Activated CD4-positive, alpha-beta T cell treated with anti-CD3 and anti-CD28 coated beads, Interleukin-10, Interleukin-2, amounts not matched to agents 100 ng/mL and 50 ng/mL, durations not matched to agents 16 hours and 8 hours (primary cell): ENCODE data around the gene EXOC2.

ENCODE experiments used
- DNase-seq: peaks from one replicate; pipeline ENCODE4 v3.0.0-alpha.2; 2020

The EXOC2 gene

DNA sequence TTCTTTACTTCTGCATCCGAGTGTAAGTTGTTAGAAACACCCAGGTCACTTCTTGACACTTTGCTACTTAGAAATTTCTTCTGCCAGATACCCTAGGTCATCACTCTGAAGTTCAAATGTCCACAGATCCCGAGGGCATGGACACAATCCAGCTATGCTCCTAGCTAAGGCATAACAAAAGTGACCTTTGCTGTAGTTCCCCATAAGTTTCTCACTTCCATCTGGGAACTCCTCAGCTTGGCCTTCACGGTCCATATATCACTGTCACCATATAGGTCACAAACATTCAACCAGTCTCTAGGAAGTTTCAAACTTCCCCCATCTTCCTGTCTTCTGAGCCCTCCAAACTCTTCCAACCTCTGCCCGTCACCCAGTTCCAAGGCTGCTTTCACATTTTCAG is 236.1 kb downstream of the EXOC2 start:
- DNase-seq: no peak

DNA sequence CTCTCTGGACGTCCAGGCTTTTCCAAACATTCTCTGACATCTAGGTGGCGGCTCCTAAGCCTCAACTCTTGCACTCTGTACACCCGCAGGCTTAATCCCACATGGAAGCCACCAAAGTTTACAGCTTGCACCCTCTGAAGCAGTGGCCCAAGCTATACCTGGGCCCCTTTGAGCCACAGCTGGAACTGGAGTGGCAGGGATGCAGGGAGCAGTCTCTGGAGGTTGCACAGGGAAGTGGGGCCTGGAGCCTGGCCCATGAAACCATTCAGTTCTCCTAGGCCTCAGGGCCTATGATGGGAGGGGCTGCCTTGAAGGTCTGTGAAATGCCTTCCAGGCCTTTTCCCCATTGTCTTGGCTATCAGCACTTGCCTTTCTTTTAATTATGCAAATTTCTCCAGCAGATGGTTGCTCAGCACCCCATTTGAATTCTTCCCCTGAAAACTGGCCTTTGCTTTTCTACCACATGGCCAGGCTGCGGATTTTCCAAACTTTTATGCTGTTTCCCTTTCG is 236.5 kb downstream of the EXOC2 start:
- DNase-seq: no peak

DNA sequence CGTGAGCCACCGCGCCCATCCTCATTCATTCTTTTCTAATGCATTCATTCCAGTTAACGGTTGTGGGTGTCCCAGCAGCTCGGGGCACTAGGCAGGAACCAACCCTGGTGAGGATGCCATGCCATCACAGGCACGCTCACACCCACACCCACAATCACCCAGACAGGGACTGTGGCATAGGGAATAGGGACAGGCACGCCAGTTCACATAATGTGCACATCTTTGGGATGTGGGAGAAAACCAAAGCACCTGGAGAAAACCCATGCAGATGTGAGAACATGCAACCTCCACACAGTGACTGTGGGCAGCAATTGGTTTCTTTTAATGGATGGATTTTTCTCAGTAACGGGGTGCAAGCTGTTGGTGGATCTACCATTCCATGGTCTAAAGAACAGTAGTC is 237.1 kb downstream of the EXOC2 start:
- no peak for DNase-seq

DNA sequence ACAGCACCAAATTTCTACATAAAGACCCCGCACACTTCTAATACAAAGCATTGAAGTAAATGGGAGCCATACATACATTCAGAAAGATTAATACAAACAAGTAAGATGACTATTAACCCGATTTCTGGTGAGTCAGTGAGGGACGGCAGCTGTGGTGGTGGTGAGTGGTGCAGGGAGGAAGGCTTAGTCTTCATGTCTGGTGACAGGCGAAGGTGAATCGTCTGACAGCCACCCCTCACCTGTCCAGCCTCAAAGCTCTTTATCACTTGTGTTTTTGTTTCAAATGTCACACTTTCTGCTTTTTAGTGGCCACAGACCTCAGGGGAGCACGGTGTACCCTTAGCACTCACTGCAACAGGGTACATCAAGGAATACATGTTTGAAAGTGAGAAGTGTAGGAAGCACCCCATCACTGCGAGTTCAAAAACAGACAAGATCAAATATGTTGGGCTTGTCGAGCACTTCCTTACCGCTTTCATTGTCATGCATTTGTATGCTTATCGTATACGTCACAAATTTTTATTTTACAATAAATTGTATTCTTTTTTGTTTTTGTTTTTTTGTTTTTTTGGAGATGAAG is 237.8 kb downstream of the EXOC2 start:
- peak; percentile 30 for DNase-seq

DNA sequence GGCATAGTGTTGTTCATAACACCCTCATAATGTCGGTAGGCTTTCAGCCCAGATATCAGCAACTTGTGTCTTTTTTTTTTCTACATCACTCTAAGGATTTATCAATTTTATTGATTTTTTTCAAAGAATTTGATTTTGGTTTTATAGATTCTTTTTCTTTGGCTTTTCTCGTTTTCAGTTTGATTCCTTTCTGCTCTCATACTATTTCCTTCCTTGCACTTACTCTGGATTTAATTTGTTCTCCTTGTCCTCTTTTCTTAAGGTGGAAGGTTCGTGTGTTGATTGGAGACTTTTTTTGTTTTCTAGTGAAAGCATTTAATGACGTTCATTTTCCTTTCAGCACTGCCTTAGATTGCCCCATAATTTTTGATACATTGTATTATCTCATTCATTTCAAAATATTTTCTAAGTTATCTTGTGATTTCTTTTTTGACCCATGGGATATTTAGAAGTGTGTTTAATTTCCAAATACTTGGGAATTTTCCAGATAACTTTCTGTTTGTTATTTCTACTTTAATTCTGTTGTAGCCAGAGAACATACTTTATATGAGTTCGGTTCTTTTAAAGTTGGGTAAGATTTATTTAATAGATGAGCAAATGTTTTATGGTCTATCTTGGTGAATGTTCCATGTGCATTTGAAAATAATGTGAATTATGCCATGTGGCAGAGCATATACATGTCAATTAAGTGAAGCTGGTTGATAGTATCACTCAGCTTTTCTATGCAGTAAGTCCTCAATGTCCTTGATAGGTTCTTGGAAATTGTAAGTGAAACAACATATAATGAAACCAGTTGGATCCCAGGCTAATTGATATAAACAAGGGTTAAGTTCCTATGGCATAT is 238.6 kb downstream of the EXOC2 start:
- DNase-seq: no peak

DNA sequence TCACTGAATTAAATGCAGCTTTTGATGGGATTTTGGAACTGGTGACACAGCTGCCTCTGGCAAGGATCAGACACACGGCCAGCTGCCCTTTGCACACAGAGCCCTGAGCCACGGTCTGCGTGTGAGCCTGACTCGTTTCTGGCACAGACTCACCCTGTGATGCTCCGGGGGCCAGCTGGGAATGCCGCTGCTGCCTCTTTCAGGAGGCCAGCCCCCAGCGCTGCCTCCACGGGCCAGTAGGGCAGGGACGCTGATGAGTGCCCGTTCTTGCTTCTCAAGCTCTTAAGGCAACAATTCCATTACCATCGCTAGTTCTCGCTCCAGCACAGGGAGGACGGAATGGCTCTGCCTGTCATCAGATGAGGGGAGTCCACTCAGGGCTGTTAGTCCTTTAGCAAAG is 239.8 kb downstream of the EXOC2 start:
- DNase-seq: no peak

DNA sequence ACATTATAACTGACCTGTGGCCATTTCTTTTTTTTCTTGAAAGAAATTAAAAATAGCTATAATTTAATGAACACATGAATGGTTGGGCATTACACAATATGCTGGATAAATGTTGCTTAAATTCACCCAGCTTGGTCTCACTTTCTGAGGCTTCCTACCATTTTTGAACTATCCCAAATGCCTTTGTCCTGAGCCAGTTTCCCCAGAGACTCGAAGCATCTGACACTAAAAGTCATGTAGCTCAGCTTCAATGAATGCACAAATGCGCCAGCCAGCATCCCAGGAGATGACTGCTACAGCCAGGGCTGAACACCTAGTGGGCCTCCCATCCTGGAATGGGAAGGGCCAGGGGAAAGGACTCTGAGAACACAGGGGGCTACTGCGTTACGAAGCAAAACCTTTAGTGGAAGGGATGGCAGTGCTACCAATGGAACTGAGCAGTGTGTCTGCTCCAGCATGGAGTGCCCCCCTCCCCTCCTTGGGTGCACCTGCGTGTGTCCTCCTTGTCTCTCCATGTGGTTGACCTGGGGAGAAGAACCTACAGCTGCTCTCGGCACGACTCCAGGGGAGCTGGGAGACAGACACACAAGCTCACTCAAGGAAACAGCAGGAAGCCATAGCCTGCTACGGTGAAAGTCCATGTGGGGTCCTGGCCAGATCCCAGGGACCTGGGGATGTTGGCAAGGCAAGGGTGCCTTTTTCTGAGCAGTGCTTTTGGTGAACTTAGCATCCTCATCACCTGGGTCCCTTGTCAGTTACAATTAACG is 240.5 kb downstream of the EXOC2 start:
- no peak for DNase-seq

DNA sequence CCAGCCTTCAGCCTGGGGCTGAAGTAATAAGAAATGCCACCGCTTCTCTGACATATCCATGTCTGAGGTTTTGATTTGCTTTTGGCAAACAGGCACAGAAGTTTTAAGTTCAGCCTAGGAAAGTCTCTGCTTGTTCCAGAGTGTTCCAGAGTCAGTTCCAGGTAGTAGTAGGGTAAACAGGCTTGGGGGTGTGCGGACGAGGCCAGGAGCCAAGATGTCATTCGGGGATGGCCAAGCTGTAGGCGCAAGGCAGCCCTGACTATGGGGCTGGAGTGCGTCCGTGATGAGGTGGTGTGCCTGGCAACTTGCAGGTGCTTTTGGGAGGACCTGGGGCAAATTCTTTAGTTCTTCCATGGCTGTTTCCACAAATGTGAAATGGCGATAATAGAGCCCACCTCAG is 241.1 kb downstream of the EXOC2 start:
- DNase-seq: no peak

DNA sequence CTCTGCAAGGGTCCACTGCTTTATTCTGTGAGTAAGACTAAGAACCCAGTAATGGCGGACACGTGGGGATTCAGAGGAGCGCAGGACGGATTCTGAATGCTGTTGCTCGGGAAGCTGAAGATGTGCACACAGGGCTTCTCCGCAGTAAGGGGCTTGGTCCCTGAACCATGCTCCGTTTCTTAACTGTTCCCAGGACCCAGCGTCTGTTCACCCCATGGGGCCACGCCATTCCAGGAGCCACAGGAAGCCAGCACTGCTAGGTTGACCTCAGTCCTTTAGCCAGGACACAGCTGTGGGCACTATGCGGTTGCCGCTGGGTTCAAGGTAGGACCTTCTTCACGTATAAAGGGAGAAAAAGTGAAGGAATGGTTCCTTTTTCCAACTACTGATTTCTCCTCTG is 241.6 kb downstream of the EXOC2 start:
- DNase-seq: no peak

DNA sequence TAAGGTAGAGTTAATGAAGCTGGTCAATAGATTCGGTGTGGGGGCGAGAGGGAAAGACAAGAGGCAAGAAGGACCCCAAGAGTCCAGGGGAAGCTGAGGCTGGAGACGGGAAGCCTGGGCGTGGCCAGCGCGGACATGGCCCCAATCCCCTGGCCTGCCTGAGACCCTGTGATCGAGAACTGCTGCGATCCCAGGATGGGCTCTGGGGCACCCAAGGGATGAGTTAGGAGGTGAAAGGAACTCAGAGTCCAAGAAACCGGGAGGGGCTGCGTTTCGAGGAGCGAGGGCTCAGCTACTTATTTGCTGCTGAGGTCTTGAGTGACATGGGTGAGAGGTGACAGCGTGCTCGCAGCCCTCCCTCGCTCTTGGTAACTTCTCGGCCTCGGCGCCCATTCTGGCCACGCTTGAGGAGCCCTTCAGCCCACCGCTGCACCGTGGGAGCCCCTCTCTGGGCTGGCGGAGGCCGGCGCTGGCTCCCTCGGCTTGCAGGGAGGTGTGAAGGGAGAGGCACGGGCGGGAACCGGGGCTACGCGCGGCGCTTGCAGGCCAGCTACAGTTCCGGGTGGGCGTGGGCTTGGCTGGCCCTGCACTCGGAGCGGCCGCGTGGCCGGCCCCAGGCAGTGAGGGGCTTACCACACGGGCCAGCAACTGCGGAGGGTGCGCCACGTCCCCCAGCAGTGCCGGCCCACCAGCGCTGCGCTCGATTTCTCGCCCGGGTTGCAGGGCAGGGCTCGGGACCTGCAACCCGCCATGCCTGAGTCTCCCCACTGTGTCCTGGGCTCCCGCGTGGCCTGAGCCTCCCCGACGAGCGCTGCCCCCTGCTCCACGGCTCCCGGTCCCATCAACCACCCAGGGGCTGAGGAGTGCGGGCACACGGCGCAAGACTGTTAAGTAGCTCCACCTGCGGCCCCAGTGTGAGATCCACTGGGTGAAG is 243.2 kb downstream of the EXOC2 start:
- no peak for DNase-seq

DNA sequence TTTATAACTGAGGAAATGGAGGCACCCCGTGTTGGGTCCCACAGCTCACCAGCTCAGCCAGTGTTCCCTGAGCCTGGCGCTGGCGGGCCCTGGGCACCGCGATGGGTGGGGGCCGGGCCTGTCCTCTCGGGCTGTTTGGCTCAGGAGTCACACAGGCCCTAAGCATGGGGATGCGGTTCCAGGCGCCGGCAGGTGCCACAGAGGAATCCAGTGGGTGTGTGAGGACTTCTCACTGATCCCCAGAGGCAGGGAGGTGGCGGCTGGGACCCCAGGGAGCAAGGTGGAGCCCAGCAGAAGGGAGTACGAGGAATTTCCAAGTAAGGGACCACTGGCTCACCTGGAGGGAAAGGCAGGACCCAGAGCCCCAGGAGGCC is 243.9 kb downstream of the EXOC2 start:
- DNase-seq: no peak

DNA sequence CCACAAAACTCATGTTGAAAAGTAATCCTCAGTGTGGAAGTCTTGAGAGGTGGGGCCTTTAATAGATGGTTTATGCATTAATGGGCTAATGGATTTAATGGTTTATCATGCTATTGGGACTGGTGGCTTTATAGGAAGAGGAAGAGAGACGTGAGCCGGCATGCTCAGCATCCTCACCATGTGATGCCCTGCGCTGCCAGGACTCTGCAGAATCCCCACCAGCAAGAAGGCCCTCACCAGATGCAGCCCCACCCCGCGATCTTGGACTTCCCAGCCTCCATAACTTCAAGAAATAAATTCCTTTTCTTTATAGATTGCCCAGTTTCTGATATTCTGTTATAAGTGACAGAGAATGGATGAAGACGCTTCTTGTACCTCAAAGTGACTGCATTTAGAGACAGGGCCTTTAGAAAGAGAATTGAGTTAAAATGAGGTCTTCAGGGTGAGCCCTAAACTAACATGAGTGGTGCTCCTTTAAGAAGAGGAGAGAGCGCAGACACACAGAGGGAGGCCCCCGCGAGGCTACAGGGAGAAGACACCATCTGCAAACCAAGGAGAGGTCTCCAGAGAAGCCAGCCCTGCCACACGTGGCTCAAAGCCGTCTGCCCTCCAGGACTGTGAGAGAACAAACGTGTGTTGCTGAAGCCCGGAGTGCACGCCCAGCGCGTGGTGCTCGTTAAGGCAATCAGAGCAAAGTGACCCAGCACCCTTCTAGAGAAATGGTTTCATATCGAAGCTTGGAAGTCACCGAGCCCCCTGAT is 244.5 kb downstream of the EXOC2 start:
- DNase-seq: no peak

DNA sequence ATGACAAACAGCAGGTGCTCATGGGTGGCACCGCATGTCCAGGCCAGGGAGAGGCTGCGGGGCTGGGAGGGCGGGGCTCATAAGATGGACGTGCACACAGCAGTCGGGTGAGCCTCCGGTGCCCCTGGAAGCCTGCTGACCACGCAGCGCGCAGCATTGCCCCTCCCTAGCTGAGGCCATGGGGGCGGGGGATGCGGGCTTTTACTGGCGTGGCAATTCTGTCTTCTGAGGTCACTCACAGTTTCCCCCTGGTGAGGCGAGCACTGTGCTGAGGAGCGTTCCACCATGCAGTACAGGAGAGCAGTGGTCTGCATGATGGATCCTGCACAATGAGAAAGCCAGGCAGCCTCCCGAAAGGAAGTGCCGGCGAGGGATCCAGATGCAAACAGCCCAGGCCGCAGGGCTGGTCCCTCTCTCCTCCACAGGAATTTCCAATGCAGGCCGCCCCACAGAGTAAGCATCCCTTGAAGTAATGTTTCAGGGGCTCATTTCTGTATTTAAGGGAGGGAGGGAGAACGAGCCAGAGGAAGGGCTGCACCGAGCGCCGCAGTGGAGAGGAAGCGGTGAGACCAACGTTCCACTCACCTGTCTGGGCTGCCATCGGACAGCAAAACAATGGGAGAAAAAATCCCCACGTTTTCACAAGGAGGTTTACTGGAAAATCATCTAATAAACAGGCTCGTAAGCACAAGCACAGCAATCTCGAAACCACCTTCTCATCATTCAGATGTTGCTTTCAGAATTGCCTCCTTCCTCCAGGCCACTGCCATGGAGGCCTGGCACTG is 245.4 kb downstream of the EXOC2 start:
- DNase-seq: peak; percentile 77

DNA sequence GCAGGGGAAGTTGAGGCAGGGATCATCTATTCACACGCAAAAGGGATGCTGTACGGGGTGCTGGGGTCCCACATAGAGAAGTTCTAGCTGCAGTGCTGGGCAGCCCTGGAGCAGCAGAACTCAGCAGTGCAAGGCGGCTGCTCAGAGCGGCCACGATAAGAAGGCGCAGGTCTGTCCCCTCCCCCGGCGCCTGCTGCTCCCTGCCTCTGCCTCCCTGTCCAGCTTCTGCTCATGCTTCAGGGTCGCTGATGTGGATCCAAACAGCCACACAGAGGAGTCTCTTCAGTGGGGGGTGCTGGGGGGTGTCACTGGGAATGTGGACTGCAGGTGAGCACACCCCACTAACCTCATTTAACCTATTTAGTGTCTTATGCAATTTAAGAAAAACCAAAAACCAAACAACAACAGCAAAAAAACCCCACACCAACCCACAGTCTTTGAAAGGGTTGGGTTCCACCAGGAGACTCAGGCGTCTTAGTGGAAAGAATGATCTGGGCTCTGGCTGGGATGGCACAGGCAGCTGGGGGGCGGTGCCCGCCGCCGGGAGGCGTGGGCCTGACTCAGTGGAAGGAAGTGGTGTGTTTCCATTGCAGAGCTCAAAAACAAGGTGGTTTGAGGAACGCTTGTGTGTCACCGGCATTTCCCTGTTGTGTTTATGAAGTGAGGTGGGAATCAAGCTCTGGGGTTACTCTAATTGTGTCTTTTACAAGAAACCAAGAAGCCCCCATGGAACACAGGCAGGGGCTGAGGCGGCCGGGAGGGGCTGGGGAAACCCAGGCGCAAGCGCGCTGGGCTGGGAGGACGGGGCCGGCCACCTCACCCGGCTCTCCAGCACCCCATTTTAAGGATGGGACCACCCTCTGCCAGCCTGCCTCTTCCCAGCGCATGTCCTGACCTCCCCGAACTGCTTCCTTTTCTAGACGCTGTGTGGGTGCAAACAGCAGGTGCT is 246.2 kb downstream of the EXOC2 start:
- DNase-seq: peak; percentile 94

DNA sequence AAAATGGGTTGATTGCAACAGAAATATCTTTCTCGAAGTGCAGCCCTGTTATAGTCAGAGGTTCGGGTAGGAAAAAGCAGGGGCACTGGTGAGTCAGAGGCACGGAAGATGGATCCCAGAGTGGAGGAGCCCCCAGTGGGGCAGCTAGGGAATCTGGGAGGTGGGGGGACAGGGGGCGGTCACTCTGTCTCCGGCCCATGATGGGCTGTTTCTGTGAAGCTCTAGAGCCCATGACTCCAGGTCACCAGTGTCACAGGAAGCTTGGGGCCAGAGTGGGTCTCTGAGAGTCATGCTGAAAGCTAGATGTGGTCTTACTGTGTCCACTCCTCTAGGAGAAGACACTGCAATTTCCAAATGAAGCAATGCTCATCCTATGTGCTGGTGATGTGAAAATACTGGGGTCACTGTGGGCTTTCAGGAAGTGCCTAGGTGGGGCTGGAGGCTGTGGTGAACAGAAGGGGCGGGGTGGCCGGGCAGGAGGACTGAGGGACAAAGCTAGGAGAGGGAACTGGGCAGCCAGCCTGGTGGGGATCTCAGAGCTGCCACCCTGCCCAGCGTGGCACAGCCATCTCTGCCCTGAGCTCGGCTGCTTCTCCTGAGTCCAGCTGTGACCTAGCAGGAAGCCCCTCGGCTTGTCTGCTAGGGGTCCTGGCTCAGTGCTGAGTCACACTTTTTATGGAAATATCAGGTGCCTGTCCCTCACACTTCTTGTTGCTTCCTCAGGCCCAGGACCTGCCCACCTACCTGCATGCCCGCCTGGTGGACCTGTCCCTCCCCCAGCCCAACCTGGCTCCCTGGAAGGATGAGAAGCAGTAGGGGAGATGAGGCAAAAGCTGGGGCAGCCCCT is 247.1 kb downstream of the EXOC2 start:
- DNase-seq: no peak

DNA sequence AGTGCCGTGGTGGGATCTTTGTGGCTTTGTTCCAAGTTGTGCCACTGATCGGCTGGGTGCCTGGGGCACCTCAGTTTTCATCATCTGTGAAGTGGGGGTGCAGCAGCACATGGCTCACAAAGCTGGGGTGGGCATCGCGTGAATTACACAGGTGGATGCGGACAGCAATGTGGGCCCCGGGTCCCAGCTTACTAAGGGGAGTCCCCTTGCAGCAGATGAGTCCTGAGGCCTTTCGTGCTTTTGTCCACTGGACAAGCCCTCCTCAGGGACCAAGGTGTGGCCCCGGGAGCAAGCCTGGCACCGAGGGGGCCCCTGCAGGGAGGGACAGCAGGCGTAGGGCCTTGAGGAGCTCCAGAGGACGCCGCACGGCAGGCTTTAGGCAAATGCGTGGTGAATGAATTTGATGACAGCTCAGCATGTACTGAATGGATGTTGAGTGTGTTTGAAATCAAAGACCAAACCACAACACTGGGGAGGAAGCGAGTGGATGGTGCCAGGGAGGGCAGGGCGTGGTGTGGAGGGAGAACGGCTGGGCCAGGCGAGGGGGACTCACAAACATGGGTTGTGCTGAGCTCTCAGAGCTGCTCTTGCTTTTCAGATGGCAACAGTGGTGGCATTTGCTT is 248.2 kb downstream of the EXOC2 start:
- DNase-seq: peak; percentile 57

DNA sequence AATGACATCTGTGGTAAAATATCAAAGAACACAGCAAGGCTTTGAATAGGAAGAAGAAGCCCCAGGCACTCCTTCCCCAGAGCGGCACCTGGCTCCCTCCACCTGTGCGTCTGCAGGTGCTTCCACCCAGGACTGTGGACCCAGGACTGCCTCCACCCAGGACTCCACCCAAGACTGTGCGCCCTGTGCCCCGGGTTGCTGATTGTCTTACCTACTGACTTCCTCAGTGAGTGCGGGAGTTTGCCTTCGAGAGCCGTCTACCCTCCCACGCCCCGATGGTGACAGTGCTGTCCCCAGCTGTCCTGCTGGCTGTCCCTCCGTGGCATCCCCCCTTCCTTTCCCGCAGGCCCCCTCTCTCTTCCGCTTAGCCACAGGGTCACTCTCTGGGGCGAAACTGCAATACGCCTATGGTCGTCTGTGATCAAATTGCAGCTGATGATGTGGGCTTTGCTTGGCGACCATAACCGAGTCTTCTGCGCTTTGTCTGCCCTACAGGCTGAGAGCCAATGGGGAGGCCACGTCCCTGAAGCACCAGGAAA is 249.2 kb downstream of the EXOC2 start:
- DNase-seq: no peak
